ENCODE results near the gene NPAS3. TPM values are rescaled to one million over a fixed set of nuclear protein-coding genes. Genes with fewer than 3 reads are reported as not detected.

Gene NPAS3
- total and polyA plus RNA-seq, 2 donors (not counting 3 experiments of a cell fraction or from before 2014, with no cell fraction given), result 0.10 to 0.13 TPM

GRCh38 chr14:33229269-33229929 lies 290.7 kb downstream of the NPAS3 start:
- H3K27ac ChIP-seq (ENCODE audit: insufficient read depth, low read depth, low read length), result no peak overlapping the region
- dilution Hi-C loops (cut with MboI; ENCODE audit: extremely low pct_ligation_motif_present, low sequenced_read_pairs), result no loop called here

More at GRCh38 chr14:33229269-33229929, 290.7 kb downstream of the NPAS3 start:
- H3K36me3 ChIP-seq (ENCODE audit: control insufficient read depth in 2 of 2, extremely low read depth in 1 of 2, insufficient read depth in 2 of 2, low read length in 2 of 2), result no peaks in the 10 kb centered on the region
- intact Hi-C loops (cut with micrococcal nuclease), result no loop called here
- H3K9me3 ChIP-seq (replicated peaks; ENCODE audit: control insufficient read depth, insufficient read depth, low read length), result no peaks in the 10 kb centered on the region
- no peaks in the 10 kb centered on the region for H3K9me1 ChIP-seq (replicated peaks; ENCODE audit: control insufficient read depth, extremely low read depth, insufficient read depth, low read length)
- H2AFZ ChIP-seq (ENCODE audit: low read depth, low read length), result no peak overlapping the region
- H4K20me1 ChIP-seq (replicated peaks; ENCODE audit: control insufficient read depth, extremely low read depth, insufficient read depth, low read length), result no peaks in the 10 kb centered on the region
- ChIA-PET POLR2A (no interaction called here), CTCF (no interaction called here)
- H3K9ac ChIP-seq (replicated peaks; ENCODE audit: extremely low read depth, insufficient read depth, low read length), result no peak overlapping the region
- H3K79me2 ChIP-seq (ENCODE audit: control insufficient read depth, insufficient read depth, low read length), result no peaks in the 10 kb centered on the region
- DNase-seq (ENCODE audit: low read depth, low spot score), result no peak
- no peak overlapping the region for H3K4me3 ChIP-seq (replicated peaks in 1 of 3; ENCODE audit: insufficient read depth in 1 of 3, low read depth in 1 of 3, low read length in 3 of 3)
- TF ChIP-seq, protein P1, sequence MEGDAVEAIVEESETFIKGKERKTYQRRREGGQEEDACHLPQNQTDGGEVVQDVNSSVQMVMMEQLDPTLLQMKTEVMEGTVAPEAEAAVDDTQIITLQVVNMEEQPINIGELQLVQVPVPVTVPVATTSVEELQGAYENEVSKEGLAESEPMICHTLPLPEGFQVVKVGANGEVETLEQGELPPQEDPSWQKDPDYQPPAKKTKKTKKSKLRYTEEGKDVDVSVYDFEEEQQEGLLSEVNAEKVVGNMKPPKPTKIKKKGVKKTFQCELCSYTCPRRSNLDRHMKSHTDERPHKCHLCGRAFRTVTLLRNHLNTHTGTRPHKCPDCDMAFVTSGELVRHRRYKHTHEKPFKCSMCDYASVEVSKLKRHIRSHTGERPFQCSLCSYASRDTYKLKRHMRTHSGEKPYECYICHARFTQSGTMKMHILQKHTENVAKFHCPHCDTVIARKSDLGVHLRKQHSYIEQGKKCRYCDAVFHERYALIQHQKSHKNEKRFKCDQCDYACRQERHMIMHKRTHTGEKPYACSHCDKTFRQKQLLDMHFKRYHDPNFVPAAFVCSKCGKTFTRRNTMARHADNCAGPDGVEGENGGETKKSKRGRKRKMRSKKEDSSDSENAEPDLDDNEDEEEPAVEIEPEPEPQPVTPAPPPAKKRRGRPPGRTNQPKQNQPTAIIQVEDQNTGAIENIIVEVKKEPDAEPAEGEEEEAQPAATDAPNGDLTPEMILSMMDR (IDR thresholded peaks at IDR 0.05; ENCODE audit: extremely low read depth in 1 of 2, insufficient read depth in 1 of 2, low read depth in 1 of 2, low read length in 2 of 2), result no peak
- no peak for TF ChIP-seq POLR2AphosphoS5 (IDR thresholded peaks at IDR 0.05; ENCODE audit: insufficient read depth, low read depth, low read length)
- TF ChIP-seq FOS (IDR thresholded peaks at IDR 0.05; ENCODE audit: borderline replicate concordance, insufficient read depth, low read length), result no peak
- TF ChIP-seq MAX (IDR thresholded peaks at IDR 0.05; ENCODE audit: insufficient read depth, insufficient read length), result no peak
- no peak for TF ChIP-seq JUN (IDR thresholded peaks at IDR 0.05; ENCODE audit: borderline replicate concordance, insufficient read depth, insufficient read length, low read depth)
- no peak for TF ChIP-seq EZH2 (IDR thresholded peaks at IDR 0.05; ENCODE audit: borderline replicate concordance, low read depth, low read length, severe bottlenecking)
- no peak for TF ChIP-seq GATA2 (IDR thresholded peaks at IDR 0.05; ENCODE audit: insufficient read depth, insufficient read length, low read depth, low read length)
- TF ChIP-seq POLR2A (IDR thresholded peaks at IDR 0.05; ENCODE audit: low read depth, low read length), result no peak
- TF ChIP-seq MYC (IDR thresholded peaks at IDR 0.05; ENCODE audit: low read depth, low read length), result no peak
- no peak overlapping the region for H3K4me2 ChIP-seq (ENCODE audit: insufficient read depth, low read length)
- BruUV-seq (replicated peaks), result no TSS peak
- no peak for FAIRE-seq
- H3K4me1 ChIP-seq (ENCODE audit: control insufficient read depth, extremely low read depth, insufficient read depth, low read length), result no peaks in the 10 kb centered on the region
- peaks cover 0 to 5% of the 10 kb centered on the region in 2 experiments for H3K27me3 ChIP-seq (ENCODE audit: control insufficient read depth in 2 of 2, insufficient read depth in 2 of 2, low read length in 2 of 2)

Data from endothelial cell of umbilical vein (primary cell).